GM12878 (cell line): ENCODE data around the gene GABRB2. TPM values are rescaled to one million over a fixed set of nuclear protein-coding genes. Genes with fewer than 3 reads are reported as not detected.

Experiments used
- ATAC-seq: fragments of 200-7000 bp; cut with Tn5 transposase; 3 replicates; pipeline ENCODE4 v1.9.1; 2020; ENCODE audit warnings: mild to moderate bottlenecking, moderate library complexity
- BruUV-seq: library from RNA; stranded (reverse); fragments of 400-500 nt; replicated peaks from 2 replicates; lab custom pipeline; 2021; lab: Mats Ljungman, UMichigan
- CTCF ChIA-PET: fragments of 300-600 bp; sonication (Branson Sonifier 250); formaldehyde crosslinking; extraction: SDS; loops from one replicate; lab custom pipeline; 2021; ENCODE audit warnings: inconsistent platforms; lab: Yijun Ruan, JAX
- POLR2A ChIA-PET: fragments of 350-600 bp; formaldehyde crosslinking; extraction: SDS; loops from one replicate; lab custom pipeline; 2021; ENCODE audit warnings: inconsistent platforms; lab: Charles Lee
- RAD21 ChIA-PET: fragments of 300-600 bp; sonication (Branson Sonifier 250); formaldehyde crosslinking; loops from one replicate; lab custom pipeline; 2023; ENCODE audit warnings: antibody characterized with exemption; ENCODE audit not compliant: unreplicated experiment; lab: Charles Lee
- SMC1A ChIA-PET: fragments of 300-600 bp; sonication (Branson Sonifier 250); formaldehyde crosslinking; loops from one replicate; lab custom pipeline; 2023; ENCODE audit not compliant: unreplicated experiment, uncharacterized antibody; lab: Charles Lee
- DNase-seq: peaks from one replicate; pipeline ENCODE4 v3.0.0-alpha.2; 2011; ENCODE audit warnings: low read depth, low spot score
- FAIRE-seq: peaks from 3 replicates; lab custom pipeline; 2011; peaks lifted over from hg19 to GRCh38; lab: Jason Lieb, UNC
- H2AFZ ChIP-seq: 2 replicates; pipeline ENCODE4 v1.6.0; 2011; ENCODE audit warnings: low read depth, low read length, control low read depth; ENCODE audit not compliant: control insufficient read depth
- H3K27ac ChIP-seq: 2 replicates; pipeline ENCODE4 v1.5.1; 2011; ENCODE audit warnings: control low read depth; ENCODE audit not compliant: control insufficient read depth, insufficient read depth
- H3K27me3 ChIP-seq, 2 experiments: replicated peaks in 1 of 2; 2 replicates each; pipeline versions ENCODE4 v1.6.0 to v1.6.1; 2011; ENCODE audit warnings: low read length in 1 of 2; ENCODE audit not compliant: control insufficient read depth in 2 of 2, insufficient read depth in 2 of 2
- H3K36me3 ChIP-seq, 2 experiments: 2 replicates each; pipeline ENCODE4 v1.5.1; 2011; ENCODE audit warnings: low read length in 1 of 2; ENCODE audit not compliant: control insufficient read depth in 2 of 2, insufficient read depth in 2 of 2
- H3K4me1 ChIP-seq: 2 replicates; pipeline ENCODE4 v1.6.1; 2011; ENCODE audit warnings: mild to moderate bottlenecking, low read length, moderate library complexity, mixed read lengths; ENCODE audit not compliant: control insufficient read depth, insufficient read depth
- H3K4me2 ChIP-seq: 2 replicates; pipeline ENCODE4 v1.6.0; 2011; ENCODE audit warnings: control low read depth; ENCODE audit not compliant: control insufficient read depth, insufficient read depth
- H3K4me3 ChIP-seq: fragments of 200-600 bp; sonication (generic); 2 replicates; pipeline ENCODE4 v1.5.1; 2016
- H3K79me2 ChIP-seq: 2 replicates; pipeline ENCODE4 v1.6.0; 2011; ENCODE audit warnings: low read length; ENCODE audit not compliant: control insufficient read depth, insufficient read depth
- H3K9ac ChIP-seq: 2 replicates; pipeline ENCODE4 v1.8.0; 2011; ENCODE audit warnings: low read length, control low read depth, mixed read lengths; ENCODE audit not compliant: control insufficient read depth, insufficient read depth
- H3K9me3 ChIP-seq: replicated peaks from 3 replicates; pipeline ENCODE4 v1.5.1; 2011; ENCODE audit warnings: mild to moderate bottlenecking, low read length; ENCODE audit not compliant: control insufficient read depth, insufficient read depth
- H4K20me1 ChIP-seq: 2 replicates; pipeline ENCODE4 v1.6.0; 2011; ENCODE audit not compliant: control insufficient read depth, insufficient read depth
- ATF2 ChIP-seq: IDR thresholded peaks from 2 replicates; pipeline ENCODE4 v1.6.1; 2012; ENCODE audit warnings: low read length, inconsistent platforms
- BACH1 ChIP-seq: fragments of 450-650 bp; IDR thresholded peaks from 2 replicates; pipeline ENCODE4 v1.6.1; 2017; ENCODE audit warnings: mild to moderate bottlenecking, borderline replicate concordance
- CBX5 ChIP-seq: sonication (generic); IDR thresholded peaks from 2 replicates; pipeline ENCODE4 v1.6.1; 2016; ENCODE audit warnings: low read depth, moderate library complexity, mild to moderate bottlenecking, inconsistent platforms
- EZH2 ChIP-seq: IDR thresholded peaks from 2 replicates; pipeline ENCODE4 v1.6.1; 2012; ENCODE audit warnings: low read depth, mild to moderate bottlenecking, control low read depth, inconsistent platforms, low read length, borderline replicate concordance; ENCODE audit not compliant: control insufficient read depth
- GABPA ChIP-seq: IDR thresholded peaks from 2 replicates; pipeline ENCODE4 v1.6.1; 2014; ENCODE audit warnings: antibody characterized with exemption, low read depth, mild to moderate bottlenecking, inconsistent platforms
- HDAC6 ChIP-seq: fragments of 200-600 bp; sonication (generic); IDR thresholded peaks from one replicate; pipeline ENCODE4 v1.8.0; 2017; ENCODE audit warnings: antibody characterized with exemption; ENCODE audit not compliant: unreplicated experiment
- PRDM15 ChIP-seq: fragments of 450-650 bp; formaldehyde crosslinking; IDR thresholded peaks from 2 replicates; pipeline ENCODE4 v1.4.0; 2020; ENCODE audit warnings: mild to moderate bottlenecking, moderate library complexity
- SMC3 ChIP-seq: IDR thresholded peaks from 2 replicates; pipeline ENCODE4 v1.6.1; 2011; ENCODE audit warnings: low read length, improper control_type of control experiment, borderline replicate concordance
- SREBF2 ChIP-seq: IDR thresholded peaks from 2 replicates; pipeline ENCODE4 v1.6.1; 2012; ENCODE audit warnings: mild to moderate bottlenecking, low read length
- WGBS: methylation state at CpG from one replicate; pipeline ENCODE4 v1.1.6; 2016; ENCODE audit warnings: low lambda C conversion rate; ENCODE audit not compliant: insufficient replicate concordance, insufficient coverage; ENCODE audit errors: missing lambda C conversion rate; 5-methylcytosine and 5-hydroxymethylcytosine counted together
- in situ Hi-C: fragments of 300-500 bp; cut with MboI; formaldehyde crosslinking; loops from 9 replicates; pipeline ENCODE4 v1.14.3; 2018; ENCODE audit warnings: mixed read lengths
- intact Hi-C: fragments of 100-400 bp; cut with micrococcal nuclease; formaldehyde crosslinking; loops from one replicate; pipeline ENCODE4 v1.14.2; 2022; ENCODE audit not compliant: unreplicated experiment
- polyA plus RNA-seq, 11 experiments: library from polyadenylated mRNA; depleted of rRNA in 4 of 11; unstranded in 6 of 11; stranded (reverse) in 5 of 11; fragments of >200 nt; fragmentation: Nextera tagmentation in 4 of 11; fragmentation: Illumina TruSeq in 1 of 11; extraction: Ambion mirVana in 4 of 11; extraction: Trizol in 1 of 11; gene quantifications; 1 replicate in 1 of 11; 2 replicates in 10 of 11; pipeline versions ENCODE4 v1.2.1 to v1.2.3, GENCODE V29; 2011 to 2016; ENCODE audit warnings: inconsistent platforms in 2 of 11, missing spikeins in 2 of 11, low read depth in 1 of 11
- total RNA-seq, 4 experiments: library from RNA; depleted of rRNA in 3 of 4; stranded (reverse); fragments of >200 nt in 3 of 4; fragmentation: Illumina TruSeq in 1 of 4; extraction: Trizol in 1 of 4; gene quantifications; 2 replicates each; pipeline versions ENCODE4 v1.2.1 to v1.2.3, GENCODE V29; 2013 to 2021

GABRB2 gene
- total and polyA plus RNA-seq, 10 of the 15 experiments (the other 5 are each of a cell fraction or from before 2014, with no cell fraction given): 0.12 to 0.85 (median 0.43) TPM

DNA sequence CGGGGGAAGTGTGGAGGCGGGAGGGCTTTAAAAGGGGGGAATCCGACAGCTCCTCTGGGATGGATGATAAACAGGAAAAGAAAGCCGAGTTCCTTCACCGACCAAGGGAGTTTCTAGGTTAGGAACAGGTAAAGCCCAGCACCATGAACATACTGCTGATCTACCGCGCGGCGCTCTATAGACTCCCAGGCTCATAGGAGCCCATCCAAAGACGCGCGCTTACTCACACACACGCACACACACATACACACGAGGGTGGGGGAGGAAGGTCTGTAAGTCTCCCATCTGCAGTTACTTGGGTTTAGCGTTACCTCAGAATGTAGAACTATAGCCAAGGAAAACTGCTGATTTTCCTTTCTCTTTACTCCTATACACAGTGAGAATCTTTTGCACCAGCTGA, 2.6 kb upstream of the GABRB2 start:
- ChIA-PET RAD21 (no interaction called here), CTCF (no interaction called here), SMC1A (no interaction called here), POLR2A (no interaction called here)
- Histone ChIP-seq H3K27me3 (peaks cover 3 to 8% of the 10 kb centered on the region in 2 experiments; a peak in 2 of 4 replicates), H3K9me3 (no peaks in the 10 kb centered on the region; the same call in 2 of the 3 replicates), H3K9ac (no peak overlapping the region), H3K4me2 (no peak overlapping the region), H3K4me1 (no peaks in the 10 kb centered on the region), H3K4me3 (no peak overlapping the region), H3K79me2 (no peaks in the 10 kb centered on the region), H2AFZ (no peak overlapping the region), H4K20me1 (no peaks in the 10 kb centered on the region), H3K27ac (no peak overlapping the region), H3K36me3 (no peaks in the 10 kb centered on the region)
- in situ Hi-C loops: loop anchor here (10.0 kb wide), 2 partner anchors 1114 to 1796 kb away; no protein-coding TSS in a partner anchor
- ATAC-seq (no peak), FAIRE-seq (no peak), DNase-seq (no peak)
- TF ChIP-seq EZH2 (no peak), BACH1 (no peak), CBX5 (no peak), GABPA (no peak), ATF2 (no peak), PRDM15 (CRISPR knock-in tag) (no peak), SMC3 (no peak), SREBF2 (no peak), HDAC6 (no peak)
- BruUV-seq: no TSS peak
- WGBS: 43% methylated on average over 13 of the region's 15 CpGs
- intact Hi-C loops: loop anchor here (5.0 to 10.0 kb wide), 2 partner anchors 376 to 1042 kb away; no protein-coding TSS in a partner anchor
